ENCODE data around the gene BIN1. TPM values are rescaled to one million over a fixed set of nuclear protein-coding genes. Genes with fewer than 3 reads are reported as not detected.
A peak's percentile ranks its signal among the peaks of the same experiment; 100 is the strongest.

Gene BIN1
- total RNA-seq, 1 experiment from 2014 or later, result 198 TPM

- no peak overlapping the region for H3K4me3 Mint-ChIP-seq (ENCODE audit: unreplicated experiment)
- no peak for TF ChIP-seq CTCF (IDR thresholded peaks at IDR 0.05; ENCODE audit: insufficient read depth in 1 of 2, low read depth in 1 of 2, low read length in 1 of 2, severe bottlenecking in 1 of 2, unreplicated experiment in 1 of 2)
- H3K36me3 Mint-ChIP-seq (ENCODE audit: insufficient read depth, unreplicated experiment), result peaks cover 46% of the 10 kb centered on the region
- H3K9me3 Mint-ChIP-seq (ENCODE audit: unreplicated experiment), result no peaks in the 10 kb centered on the region
- Histone ChIP-seq H3K36me3 (ENCODE audit: control insufficient read depth, insufficient read depth, low read length) (peaks cover 3% of the 10 kb centered on the region), H3K4me3 (ENCODE audit: low read depth, low read length) (no peak overlapping the region), H3K9me3 (no peaks in the 10 kb centered on the region), H3K4me1 (peaks cover 77% of the 10 kb centered on the region), H3K27me3 (replicated peaks; ENCODE audit: control insufficient read depth, insufficient read depth, low read length) (no peaks in the 10 kb centered on the region)
- peaks cover 45% of the 10 kb centered on the region for H3K4me1 Mint-ChIP-seq (ENCODE audit: low read depth, unreplicated experiment)
- no peaks in the 10 kb centered on the region for H3K27me3 Mint-ChIP-seq (ENCODE audit: insufficient read depth, unreplicated experiment)
- no peak for DNase-seq
- peak overlapping the region; percentile 70 for H3K27ac Mint-ChIP-seq (ENCODE audit: unreplicated experiment)
- intact Hi-C loops (cut with micrococcal nuclease; ENCODE audit: unreplicated experiment), result no loop called here
- ChIA-PET POLR2A (no interaction called here), CTCF (no interaction called here)
- BruUV-seq (replicated peaks), result no TSS peak
Observed at GRCh38 chr2:127095784-127096183, 11.2 kb downstream of the BIN1 start.

GRCh38 chr2:127095367-127095641 lies 11.7 kb downstream of the BIN1 start:
- H3K36me3 Mint-ChIP-seq (ENCODE audit: insufficient read depth, unreplicated experiment), result peaks cover 45% of the 10 kb centered on the region
- Histone ChIP-seq H3K4me3 (ENCODE audit: low read depth, low read length) (no peak overlapping the region), H3K36me3 (ENCODE audit: control insufficient read depth, insufficient read depth, low read length) (peaks cover 3% of the 10 kb centered on the region), H3K9me3 (no peaks in the 10 kb centered on the region), H3K27me3 (replicated peaks; ENCODE audit: control insufficient read depth, insufficient read depth, low read length) (no peaks in the 10 kb centered on the region), H3K4me1 (peaks cover 73% of the 10 kb centered on the region)
- H3K27me3 Mint-ChIP-seq (ENCODE audit: insufficient read depth, unreplicated experiment), result no peaks in the 10 kb centered on the region
- intact Hi-C loops (cut with micrococcal nuclease; ENCODE audit: unreplicated experiment), result no loop called here
- no peak overlapping the region for H3K4me3 Mint-ChIP-seq (ENCODE audit: unreplicated experiment)
- peak overlapping the region; percentile 70 for H3K27ac Mint-ChIP-seq (ENCODE audit: unreplicated experiment)
- H3K9me3 Mint-ChIP-seq (ENCODE audit: unreplicated experiment), result no peaks in the 10 kb centered on the region
- TF ChIP-seq CTCF (IDR thresholded peaks at IDR 0.05; ENCODE audit: insufficient read depth in 1 of 2, low read depth in 1 of 2, low read length in 1 of 2, severe bottlenecking in 1 of 2, unreplicated experiment in 1 of 2), result no peak
- ChIA-PET POLR2A (no interaction called here), CTCF (no interaction called here)
- DNase-seq, result no peak
- H3K4me1 Mint-ChIP-seq (ENCODE audit: low read depth, unreplicated experiment), result peaks cover 40% of the 10 kb centered on the region
- BruUV-seq (replicated peaks), result no TSS peak

- intact Hi-C loops (cut with micrococcal nuclease; ENCODE audit: unreplicated experiment), result no loop called here
- Histone ChIP-seq H3K4me1 (peaks cover 68% of the 10 kb centered on the region), H3K36me3 (ENCODE audit: control insufficient read depth, insufficient read depth, low read length) (peaks cover 3% of the 10 kb centered on the region), H3K27me3 (replicated peaks; ENCODE audit: control insufficient read depth, insufficient read depth, low read length) (no peaks in the 10 kb centered on the region), H3K4me3 (ENCODE audit: low read depth, low read length) (no peak overlapping the region), H3K9me3 (no peaks in the 10 kb centered on the region)
- Mint-ChIP-seq H3K4me3 (ENCODE audit: unreplicated experiment) (no peak overlapping the region), H3K4me1 (ENCODE audit: low read depth, unreplicated experiment) (peaks cover 37% of the 10 kb centered on the region), H3K36me3 (ENCODE audit: insufficient read depth, unreplicated experiment) (peaks cover 46% of the 10 kb centered on the region), H3K27me3 (ENCODE audit: insufficient read depth, unreplicated experiment) (no peaks in the 10 kb centered on the region), H3K27ac (ENCODE audit: unreplicated experiment) (peak overlapping the region; percentile 70), H3K9me3 (ENCODE audit: unreplicated experiment) (no peaks in the 10 kb centered on the region)
- POLR2A ChIA-PET, result no interaction called here
- no TSS peak for BruUV-seq (replicated peaks)
- peak in 1 of 2 experiments; percentile 45 for DNase-seq
- TF ChIP-seq CTCF (IDR thresholded peaks at IDR 0.05; ENCODE audit: insufficient read depth in 1 of 2, low read depth in 1 of 2, low read length in 1 of 2, severe bottlenecking in 1 of 2, unreplicated experiment in 1 of 2), result no peak
- CTCF ChIA-PET, result no interaction called here
Observed at GRCh38 chr2:127094509-127095366, 12.2 kb downstream of the BIN1 start.

Data from Caco-2 (cell line).